ENCODE data around the gene ZNF597. TPM values are rescaled to one million over a fixed set of nuclear protein-coding genes. Genes with fewer than 3 reads are reported as not detected.
A peak's percentile ranks its signal among the peaks of the same experiment; 100 is the strongest.

ZNF597 gene
- total RNA-seq, 4 donors from 2014 or later = 0.81 to 1.3 (median 0.96) TPM

DNA sequence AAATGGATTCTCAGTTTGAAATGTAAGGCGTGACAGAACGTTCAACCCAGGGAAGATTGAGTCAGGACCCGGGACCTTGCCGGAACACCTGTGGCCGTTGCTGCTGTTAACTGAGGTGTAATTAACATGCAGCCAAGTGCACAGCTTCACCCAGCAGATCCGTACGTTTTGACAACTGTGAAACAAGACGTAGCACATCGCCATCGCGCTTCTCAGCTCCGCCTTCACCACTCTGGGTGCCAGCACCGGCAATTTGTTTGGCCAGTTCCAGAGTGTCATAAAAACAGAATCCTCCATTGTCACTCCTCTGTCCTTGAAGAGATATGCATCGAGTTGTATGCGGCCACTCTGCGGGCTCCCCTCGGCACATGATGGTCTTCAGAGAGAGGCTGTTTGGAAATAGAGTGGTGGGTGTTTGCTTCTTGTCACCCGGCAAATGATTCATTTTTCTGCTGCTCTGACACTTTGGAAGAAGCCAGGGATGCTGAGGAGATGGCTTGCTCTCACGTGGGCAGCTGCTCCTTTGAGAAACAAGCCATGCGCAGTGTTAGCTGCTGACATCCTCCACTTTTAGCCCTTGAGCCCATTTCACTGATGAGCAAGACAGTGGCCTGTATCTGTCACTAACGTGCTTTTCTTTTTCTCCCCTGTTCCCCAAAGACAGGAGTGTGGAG, 22.7 kb upstream of the ZNF597 start:
- H3K9me3 ChIP-seq = no peaks in the 10 kb centered on the region
- H3K4me1 ChIP-seq = peaks cover 52 to 62% of the 10 kb centered on the region in 2 donors
- H3K36me3 ChIP-seq = peaks cover 0 to 6% of the 10 kb centered on the region in 2 donors
- H3K4me3 ChIP-seq = no peak overlapping the region
- in situ Hi-C loops (cut with MboI; ENCODE audit: low sequenced_read_pairs in 4 of 4) = no loop called here
- H3K27ac ChIP-seq = no peak overlapping the region
- intact Hi-C loops (cut with DNase I; ENCODE audit: low total_unique reads) = no loop called here
- no peaks in the 10 kb centered on the region for H3K27me3 ChIP-seq
- ATAC-seq (no peak), DNase-seq (no peak)
- TF ChIP-seq, protein P1, sequence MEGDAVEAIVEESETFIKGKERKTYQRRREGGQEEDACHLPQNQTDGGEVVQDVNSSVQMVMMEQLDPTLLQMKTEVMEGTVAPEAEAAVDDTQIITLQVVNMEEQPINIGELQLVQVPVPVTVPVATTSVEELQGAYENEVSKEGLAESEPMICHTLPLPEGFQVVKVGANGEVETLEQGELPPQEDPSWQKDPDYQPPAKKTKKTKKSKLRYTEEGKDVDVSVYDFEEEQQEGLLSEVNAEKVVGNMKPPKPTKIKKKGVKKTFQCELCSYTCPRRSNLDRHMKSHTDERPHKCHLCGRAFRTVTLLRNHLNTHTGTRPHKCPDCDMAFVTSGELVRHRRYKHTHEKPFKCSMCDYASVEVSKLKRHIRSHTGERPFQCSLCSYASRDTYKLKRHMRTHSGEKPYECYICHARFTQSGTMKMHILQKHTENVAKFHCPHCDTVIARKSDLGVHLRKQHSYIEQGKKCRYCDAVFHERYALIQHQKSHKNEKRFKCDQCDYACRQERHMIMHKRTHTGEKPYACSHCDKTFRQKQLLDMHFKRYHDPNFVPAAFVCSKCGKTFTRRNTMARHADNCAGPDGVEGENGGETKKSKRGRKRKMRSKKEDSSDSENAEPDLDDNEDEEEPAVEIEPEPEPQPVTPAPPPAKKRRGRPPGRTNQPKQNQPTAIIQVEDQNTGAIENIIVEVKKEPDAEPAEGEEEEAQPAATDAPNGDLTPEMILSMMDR (IDR thresholded peaks at IDR 0.05 in 4 of 5, conservative IDR thresholded peaks at IDR 0.05 in 1 of 5) = no peak
- TF ChIP-seq POLR2A (IDR thresholded peaks at IDR 0.05) = no peak

DNA sequence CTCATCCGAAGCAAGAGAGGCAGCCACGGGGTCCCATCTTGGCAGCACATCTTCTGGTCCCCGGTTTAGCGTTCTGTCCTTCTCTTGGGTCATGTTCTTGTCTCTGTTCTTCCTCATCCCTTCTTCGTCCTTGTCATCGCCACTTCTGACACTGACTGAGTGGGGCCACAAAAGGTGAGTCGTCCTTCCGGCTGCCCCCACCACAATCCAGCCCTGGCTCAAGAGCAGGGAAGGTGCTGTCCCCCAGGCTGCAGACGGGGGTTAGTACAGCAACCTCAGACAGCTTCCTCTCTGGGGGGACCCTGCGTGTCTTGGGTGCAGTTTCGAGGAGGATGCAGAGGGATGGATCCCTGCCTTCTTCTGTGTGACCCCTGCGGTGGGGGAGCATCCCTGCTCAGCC, 22.0 kb upstream of the ZNF597 start:
- Histone ChIP-seq H3K9me3 (no peaks in the 10 kb centered on the region), H3K27me3 (no peaks in the 10 kb centered on the region), H3K4me3 (no peak overlapping the region), H3K4me1 (peaks cover 59 to 64% of the 10 kb centered on the region in 2 donors), H3K27ac (no peak overlapping the region), H3K36me3 (peaks cover 0 to 6% of the 10 kb centered on the region in 2 donors)
- in situ Hi-C loops (cut with MboI; ENCODE audit: low sequenced_read_pairs in 4 of 4) = no loop called here
- ATAC-seq = no peak
- DNase-seq = no peak
- TF ChIP-seq POLR2A (IDR thresholded peaks at IDR 0.05) = no peak
- TF ChIP-seq, protein P1 (IDR thresholded peaks at IDR 0.05 in 4 of 5, conservative IDR thresholded peaks at IDR 0.05 in 1 of 5) = no peak
- intact Hi-C loops (cut with DNase I; ENCODE audit: low total_unique reads) = no loop called here

DNA sequence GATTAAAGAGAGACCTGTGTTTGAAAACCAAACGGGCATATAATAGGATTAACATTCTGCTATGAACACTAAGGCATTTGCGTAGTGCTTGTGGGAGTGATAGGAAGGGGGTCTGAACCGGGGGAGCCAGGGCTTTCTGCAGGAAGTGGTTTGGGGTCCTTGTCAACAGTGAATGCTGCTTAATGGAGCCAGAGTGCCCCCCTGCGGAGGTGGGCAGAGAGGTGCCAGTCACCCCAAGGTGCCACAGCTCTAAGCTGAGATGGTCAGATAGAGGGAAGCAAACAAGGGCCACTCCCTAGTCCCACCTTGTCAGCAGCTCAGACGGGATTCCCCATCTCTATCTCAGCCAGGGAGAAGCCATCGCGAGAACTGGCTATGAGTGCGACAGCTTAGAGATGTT, 17.8 kb upstream of the ZNF597 start:
- intact Hi-C loops (cut with DNase I; ENCODE audit: low total_unique reads) (no loop called here), in situ Hi-C loops (cut with MboI; ENCODE audit: low sequenced_read_pairs in 4 of 4) (no loop called here)
- Histone ChIP-seq H3K27ac (peak overlapping the region in 2 of 4 donors; percentile 7 to 99), H3K27me3 (no peaks in the 10 kb centered on the region), H3K4me1 (peaks cover 69 to 71% of the 10 kb centered on the region in 2 donors), H3K9me3 (no peaks in the 10 kb centered on the region), H3K36me3 (peaks cover 0 to 1% of the 10 kb centered on the region in 2 donors), H3K4me3 (no peak overlapping the region)
- DNase-seq = no peak
- TF ChIP-seq, protein P1 (IDR thresholded peaks at IDR 0.05 in 4 of 5, conservative IDR thresholded peaks at IDR 0.05 in 1 of 5) = no peak
- no peak for TF ChIP-seq POLR2A (IDR thresholded peaks at IDR 0.05)
- ATAC-seq = no peak

DNA sequence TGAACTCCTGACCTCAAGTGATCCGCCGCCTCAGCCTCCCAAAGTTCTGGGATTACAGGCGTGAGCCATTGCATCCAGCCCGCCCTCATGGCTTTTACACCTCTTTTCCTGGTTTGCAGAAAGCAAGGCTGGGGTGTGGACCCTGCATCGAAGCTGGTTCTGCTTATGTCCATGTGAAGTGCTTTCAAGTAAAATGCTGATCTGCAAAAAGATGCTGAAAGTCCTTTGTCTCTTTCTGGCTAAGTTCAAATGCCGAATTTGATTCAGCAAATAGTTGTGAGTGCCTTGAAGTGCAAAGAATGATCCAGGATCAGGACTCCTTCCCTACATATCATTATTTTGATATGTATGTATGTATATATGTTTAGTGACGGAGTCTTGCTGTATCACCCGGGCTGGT, 17.3 kb upstream of the ZNF597 start:
- TF ChIP-seq, protein P1 (IDR thresholded peaks at IDR 0.05 in 4 of 5, conservative IDR thresholded peaks at IDR 0.05 in 1 of 5) = no peak
- TF ChIP-seq POLR2A (IDR thresholded peaks at IDR 0.05) = no peak
- H3K9me3 ChIP-seq = no peaks in the 10 kb centered on the region
- no peak for DNase-seq
- in situ Hi-C loops (cut with MboI; ENCODE audit: low sequenced_read_pairs in 4 of 4) (no loop called here), intact Hi-C loops (cut with DNase I; ENCODE audit: low total_unique reads) (no loop called here)
- H3K4me1 ChIP-seq = peaks cover 73 to 76% of the 10 kb centered on the region in 2 donors
- H3K27me3 ChIP-seq = no peaks in the 10 kb centered on the region
- ATAC-seq = no peak
- no peak overlapping the region for H3K4me3 ChIP-seq
- H3K27ac ChIP-seq = peak overlapping the region in 3 of 4 donors; percentile 94 to 99 (median 97)
- H3K36me3 ChIP-seq = no peaks in the 10 kb centered on the region
